SK-N-DZ (cell line): ENCODE measurements around the gene HNRNPC.
"Not testable (repeated sequence)": the region's sequence is repeated elsewhere in the genome, so short reads cannot be mapped to it uniquely, and the experiment has no call there.

Experiments used
- DNase-seq: peaks from one replicate; pipeline ENCODE4 v3.0.0-alpha.2; 2015; ENCODE audit warnings: low spot score

The HNRNPC gene

DNA sequence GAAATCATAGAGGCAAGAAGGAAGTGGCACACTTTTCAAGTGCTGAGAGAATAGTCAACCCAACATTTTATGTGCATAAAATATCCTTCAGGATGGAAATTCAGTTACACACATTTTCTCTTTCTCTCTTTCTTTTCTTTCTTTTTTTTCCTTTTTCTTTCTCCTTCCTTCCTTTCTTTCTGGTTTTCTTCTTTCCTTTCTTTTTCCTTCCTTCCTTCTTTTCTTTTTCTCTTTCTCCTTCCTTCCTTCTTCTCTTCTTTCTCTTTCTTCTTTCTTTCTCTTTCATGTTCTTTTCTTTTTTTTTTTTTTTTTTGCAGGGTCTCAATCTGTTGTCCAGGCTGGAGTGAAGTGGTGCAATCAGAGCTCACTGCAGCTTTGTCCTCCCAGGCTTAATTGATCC lies 74.6 kb downstream of the HNRNPC start:
- DNase-seq: no peak

DNA sequence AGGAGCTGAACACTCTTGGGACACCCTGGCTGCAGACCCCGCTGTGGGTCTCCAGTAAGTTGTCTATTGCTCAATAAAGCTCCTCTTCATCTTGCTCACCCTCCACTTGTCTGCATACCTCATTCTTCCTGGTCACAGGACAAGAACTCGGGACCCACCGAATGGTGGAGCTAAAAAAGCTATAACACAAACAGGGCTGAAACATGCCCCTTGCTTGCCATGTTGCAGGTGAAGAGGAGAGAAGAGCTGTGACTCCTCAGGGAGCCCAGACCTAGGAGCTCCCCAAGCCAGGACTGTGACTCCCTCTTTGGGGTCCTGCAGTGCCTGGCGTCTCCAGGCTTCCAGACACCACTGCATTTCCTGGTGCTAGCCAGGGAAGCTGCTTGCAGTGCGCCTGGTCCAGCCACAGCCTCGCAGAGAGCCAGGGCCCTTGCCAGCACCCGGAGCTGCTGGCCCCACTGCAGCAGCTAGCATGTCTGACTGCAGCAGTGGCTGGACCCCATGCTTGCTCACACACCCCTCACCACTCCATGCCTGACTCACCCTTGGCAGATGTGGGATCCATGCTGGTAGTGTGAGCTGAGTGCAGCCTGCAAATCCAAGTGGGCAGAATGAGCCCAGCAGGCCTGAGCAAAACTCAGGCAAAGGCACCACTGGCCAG lies 76.2 kb downstream of the HNRNPC start:
- DNase-seq: peak; percentile 26

GRCh38 chr14:21192447-21192822 lies 76.8 kb downstream of the HNRNPC start:
- peak; percentile 28 for DNase-seq

- DNase-seq: peak; percentile 90
These were observed 77.3 kb downstream of the HNRNPC start for GRCh38 chr14:21191809-21192446.

- DNase-seq: peak; percentile 35
These were observed 77.9 kb downstream of the HNRNPC start for GRCh38 chr14:21191261-21191808.

DNA sequence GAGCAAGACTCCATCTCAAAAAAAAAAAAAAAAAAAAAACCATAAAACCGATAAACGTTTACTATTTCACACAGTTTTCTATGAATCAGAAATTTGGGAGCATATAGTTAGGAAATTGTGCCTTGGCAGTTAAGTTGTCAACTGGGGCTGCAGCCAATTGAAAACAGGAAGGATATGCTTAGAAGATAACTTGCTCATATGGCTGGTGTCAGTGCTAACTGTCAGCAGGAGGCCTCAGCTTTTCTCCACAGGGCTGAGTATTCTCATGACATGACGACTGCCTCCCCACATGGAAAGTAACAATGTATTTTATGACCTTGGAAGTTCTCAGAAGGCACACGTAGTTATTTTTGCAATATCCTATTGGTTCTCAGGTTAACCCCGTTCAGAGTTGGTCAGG lies 83.8 kb downstream of the HNRNPC start:
- no peak for DNase-seq

- DNase-seq: no peak
These were observed 85.0 kb downstream of the HNRNPC start for GRCh38 chr14:21184254-21184653.

DNA sequence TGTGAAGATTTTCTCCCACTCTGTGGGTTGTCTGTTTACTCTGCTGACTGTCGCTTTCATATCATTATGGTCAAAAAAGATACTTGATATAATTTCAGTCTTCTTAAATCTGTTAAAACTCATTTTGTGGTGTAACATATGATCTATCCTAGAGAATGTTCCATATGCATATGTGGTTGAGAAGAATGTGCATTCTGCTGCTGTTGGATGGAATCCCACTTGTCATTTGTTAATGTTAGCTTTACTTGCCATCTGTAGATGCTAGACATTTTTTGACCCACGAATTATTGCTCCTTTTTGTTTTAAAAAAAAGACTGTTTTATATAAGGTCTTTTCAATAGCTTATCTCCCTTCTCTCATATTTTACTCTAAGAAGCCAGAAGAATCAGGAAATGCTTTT lies 87.1 kb downstream of the HNRNPC start:
- no peak for DNase-seq

- DNase-seq: no peak
These were observed 98.1 kb downstream of the HNRNPC start for GRCh38 chr14:21171128-21171527.

DNA sequence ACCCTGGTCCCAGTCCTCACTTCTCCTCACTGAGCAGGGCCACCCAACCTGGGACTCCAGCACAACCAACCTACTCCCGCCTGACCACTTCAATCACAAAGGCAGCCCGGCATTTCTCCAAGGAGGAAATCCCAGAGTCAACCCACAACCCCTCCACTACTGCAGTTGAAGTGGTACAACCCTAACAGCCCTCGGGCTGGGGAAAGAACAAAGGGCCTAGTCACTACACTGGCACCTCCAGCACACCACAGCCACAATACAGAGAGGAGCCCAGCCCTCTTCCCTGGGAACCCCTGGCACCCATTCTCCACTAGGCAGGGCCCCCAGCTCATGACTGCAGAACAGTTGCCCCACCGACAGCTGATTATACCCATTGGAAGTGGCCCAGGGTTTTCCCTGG lies 99.7 kb downstream of the HNRNPC start:
- DNase-seq: no peak

GRCh38 chr14:21168055-21168454 lies 101.2 kb downstream of the HNRNPC start:
- DNase-seq: no peak

GRCh38 chr14:21165670-21166069 lies 103.6 kb downstream of the HNRNPC start:
- DNase-seq: not testable (repeated sequence)

- DNase-seq: not testable (repeated sequence)
These were observed 104.1 kb downstream of the HNRNPC start for GRCh38 chr14:21165002-21165605.

GRCh38 chr14:21163871-21164291 lies 105.4 kb downstream of the HNRNPC start:
- no peak for DNase-seq

- DNase-seq: no peak
These were observed 107.2 kb downstream of the HNRNPC start for GRCh38 chr14:21162081-21162480.

- no peak for DNase-seq
These were observed 109.1 kb downstream of the HNRNPC start for GRCh38 chr14:21160061-21160610.
